Measurements from ENCODE around the gene CAPS.

The CAPS gene

GRCh38 chr19:5899728-5900526, 14.1 kb upstream of the CAPS start:
- no peak overlapping the region for H3K9ac ChIP-seq (ENCODE audit: low read length)
- TF ChIP-seq EZH2phosphoT487 (conservative IDR thresholded peaks at IDR 0.05; ENCODE audit: low read length), result no peak
- TF ChIP-seq CTCF (IDR thresholded peaks at IDR 0.05; ENCODE audit: insufficient read depth, low read length, poor library complexity, severe bottlenecking), result no peak
- H3K79me2 ChIP-seq (ENCODE audit: insufficient read depth, low read length), result peaks cover 35% of the 10 kb centered on the region

GRCh38 chr19:5900976-5901375, 13.1 kb upstream of the CAPS start:
- Histone ChIP-seq H3K36me3 (ENCODE audit: low read length) (no peaks in the 10 kb centered on the region), H3K9me2 (replicated peaks; ENCODE audit: insufficient read depth, low read length) (no peaks in the 10 kb centered on the region), H3K9ac (ENCODE audit: low read length) (0 out of 2 replicates have a peak overlapping the region, but pooled peaks have one; percentile 18), H3K27me3 (ENCODE audit: low read length) (no peaks in the 10 kb centered on the region), H3K4me3 (ENCODE audit: insufficient read depth, low read length, poor library complexity, severe bottlenecking) (no peak overlapping the region), H4K20me1 (ENCODE audit: low read depth, low read length) (no peaks in the 10 kb centered on the region), H3K79me2 (ENCODE audit: insufficient read depth, low read length) (peaks cover 35% of the 10 kb centered on the region), H2AFZ (ENCODE audit: low read depth, low read length, severe bottlenecking) (no peak overlapping the region), H3F3A (ENCODE audit: insufficient read depth) (no peaks in the 10 kb centered on the region), H3K9me3 (ENCODE audit: insufficient read depth, low read length) (no peaks in the 10 kb centered on the region), H3K4me2 (ENCODE audit: low read depth, low read length, poor library complexity, severe bottlenecking) (peak overlapping the region; percentile 24), H3K27ac (ENCODE audit: low read depth, low read length) (no peak overlapping the region)
- TF ChIP-seq EZH2phosphoT487 (conservative IDR thresholded peaks at IDR 0.05; ENCODE audit: low read length) (no peak), CTCF (IDR thresholded peaks at IDR 0.05; ENCODE audit: insufficient read depth, low read length, poor library complexity, severe bottlenecking) (no peak)

More at GRCh38 chr19:5899728-5900526, 14.1 kb upstream of the CAPS start:
- Histone ChIP-seq H2AFZ (ENCODE audit: low read depth, low read length, severe bottlenecking) (no peak overlapping the region), H3K27ac (ENCODE audit: low read depth, low read length) (no peak overlapping the region), H3K9me2 (replicated peaks; ENCODE audit: insufficient read depth, low read length) (no peaks in the 10 kb centered on the region), H3K9me3 (ENCODE audit: insufficient read depth, low read length) (no peaks in the 10 kb centered on the region), H3K27me3 (ENCODE audit: low read length) (no peaks in the 10 kb centered on the region), H3K4me3 (ENCODE audit: insufficient read depth, low read length, poor library complexity, severe bottlenecking) (no peak overlapping the region), H3F3A (ENCODE audit: insufficient read depth) (no peaks in the 10 kb centered on the region), H4K20me1 (ENCODE audit: low read depth, low read length) (no peaks in the 10 kb centered on the region), H3K36me3 (ENCODE audit: low read length) (no peaks in the 10 kb centered on the region), H3K4me2 (ENCODE audit: low read depth, low read length, poor library complexity, severe bottlenecking) (no peak overlapping the region)

GRCh38 chr19:5903056-5903623, 10.9 kb upstream of the CAPS start:
- no peaks in the 10 kb centered on the region for H3K9me3 ChIP-seq (ENCODE audit: insufficient read depth, low read length)
- no peaks in the 10 kb centered on the region for H3F3A ChIP-seq (ENCODE audit: insufficient read depth)
- H3K36me3 ChIP-seq (ENCODE audit: low read length), result no peaks in the 10 kb centered on the region
- TF ChIP-seq EZH2phosphoT487 (conservative IDR thresholded peaks at IDR 0.05; ENCODE audit: low read length) (no peak), CTCF (IDR thresholded peaks at IDR 0.05; ENCODE audit: insufficient read depth, low read length, poor library complexity, severe bottlenecking) (no peak)
- peaks cover 35% of the 10 kb centered on the region for H3K79me2 ChIP-seq (ENCODE audit: insufficient read depth, low read length)
- H3K4me3 ChIP-seq (ENCODE audit: insufficient read depth, low read length, poor library complexity, severe bottlenecking), result peak overlapping the region; percentile 100
- H3K9me2 ChIP-seq (replicated peaks; ENCODE audit: insufficient read depth, low read length), result no peaks in the 10 kb centered on the region
- H3K27ac ChIP-seq (ENCODE audit: low read depth, low read length), result peak overlapping the region; percentile 73
- H2AFZ ChIP-seq (ENCODE audit: low read depth, low read length, severe bottlenecking), result peak overlapping the region; percentile 80
- peak overlapping the region; percentile 100 for H3K9ac ChIP-seq (ENCODE audit: low read length)
- no peaks in the 10 kb centered on the region for H3K27me3 ChIP-seq (ENCODE audit: low read length)
- H4K20me1 ChIP-seq (ENCODE audit: low read depth, low read length), result no peaks in the 10 kb centered on the region
- H3K4me2 ChIP-seq (ENCODE audit: low read depth, low read length, poor library complexity, severe bottlenecking), result peak overlapping the region; percentile 93

All from SU-DHL-6 (cell line).